ENCODE results near the gene KLHL3.

Gene KLHL3

DNA sequence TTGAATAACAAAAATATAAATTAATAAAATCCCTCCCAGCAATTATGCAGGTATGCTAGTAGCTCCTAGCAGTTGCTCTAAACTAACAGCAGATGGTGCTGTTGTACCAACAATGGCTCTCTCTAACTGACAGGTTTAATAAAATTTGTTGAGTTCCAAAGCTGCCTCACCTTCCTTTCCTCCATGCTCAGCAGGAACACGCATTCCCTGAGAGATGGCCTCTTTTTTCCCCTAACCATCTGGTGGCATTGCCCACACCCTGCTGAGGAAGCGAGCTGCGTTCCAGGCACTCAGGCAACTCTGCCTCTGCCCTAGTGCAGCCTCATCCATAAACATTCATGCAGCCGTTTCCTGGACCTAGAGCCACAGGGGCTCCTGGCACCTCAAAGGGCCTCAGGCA is 106.2 kb downstream of the KLHL3 start:
- no peaks in the 10 kb centered on the region for H3K36me3 ChIP-seq (ENCODE audit: control insufficient read depth, low read length)
- H3K9me2 ChIP-seq (replicated peaks; ENCODE audit: control insufficient read depth, low read length): no peaks in the 10 kb centered on the region
- H3K4me3 ChIP-seq (ENCODE audit: low read length): no peak overlapping the region
- no peak for TF ChIP-seq EZH2phosphoT487 (IDR thresholded peaks at IDR 0.05; ENCODE audit: borderline replicate concordance, low read length)
- TF ChIP-seq, protein P1, sequence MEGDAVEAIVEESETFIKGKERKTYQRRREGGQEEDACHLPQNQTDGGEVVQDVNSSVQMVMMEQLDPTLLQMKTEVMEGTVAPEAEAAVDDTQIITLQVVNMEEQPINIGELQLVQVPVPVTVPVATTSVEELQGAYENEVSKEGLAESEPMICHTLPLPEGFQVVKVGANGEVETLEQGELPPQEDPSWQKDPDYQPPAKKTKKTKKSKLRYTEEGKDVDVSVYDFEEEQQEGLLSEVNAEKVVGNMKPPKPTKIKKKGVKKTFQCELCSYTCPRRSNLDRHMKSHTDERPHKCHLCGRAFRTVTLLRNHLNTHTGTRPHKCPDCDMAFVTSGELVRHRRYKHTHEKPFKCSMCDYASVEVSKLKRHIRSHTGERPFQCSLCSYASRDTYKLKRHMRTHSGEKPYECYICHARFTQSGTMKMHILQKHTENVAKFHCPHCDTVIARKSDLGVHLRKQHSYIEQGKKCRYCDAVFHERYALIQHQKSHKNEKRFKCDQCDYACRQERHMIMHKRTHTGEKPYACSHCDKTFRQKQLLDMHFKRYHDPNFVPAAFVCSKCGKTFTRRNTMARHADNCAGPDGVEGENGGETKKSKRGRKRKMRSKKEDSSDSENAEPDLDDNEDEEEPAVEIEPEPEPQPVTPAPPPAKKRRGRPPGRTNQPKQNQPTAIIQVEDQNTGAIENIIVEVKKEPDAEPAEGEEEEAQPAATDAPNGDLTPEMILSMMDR (IDR thresholded peaks at IDR 0.05; ENCODE audit: low read depth, low read length, poor library complexity, severe bottlenecking): peak; percentile 83
- no peaks in the 10 kb centered on the region for H3K9me3 ChIP-seq (ENCODE audit: control insufficient read depth, insufficient read depth, low read length)
- H3K79me2 ChIP-seq (ENCODE audit: control insufficient read depth, low read length): no peaks in the 10 kb centered on the region
- H3F3A ChIP-seq (ENCODE audit: control insufficient read depth, insufficient read depth): no peaks in the 10 kb centered on the region
- H3K27ac ChIP-seq (ENCODE audit: low read depth, low read length): no peak overlapping the region
- no peaks in the 10 kb centered on the region for H3K4me1 ChIP-seq (ENCODE audit: control insufficient read depth, low read length)
- no peaks in the 10 kb centered on the region for H4K20me1 ChIP-seq (ENCODE audit: control insufficient read depth, insufficient read depth, low read depth, low read length)
- H3K27me3 ChIP-seq (ENCODE audit: control insufficient read depth, low read length): no peaks in the 10 kb centered on the region
- H3K4me2 ChIP-seq (ENCODE audit: low read length): no peak overlapping the region

DNA sequence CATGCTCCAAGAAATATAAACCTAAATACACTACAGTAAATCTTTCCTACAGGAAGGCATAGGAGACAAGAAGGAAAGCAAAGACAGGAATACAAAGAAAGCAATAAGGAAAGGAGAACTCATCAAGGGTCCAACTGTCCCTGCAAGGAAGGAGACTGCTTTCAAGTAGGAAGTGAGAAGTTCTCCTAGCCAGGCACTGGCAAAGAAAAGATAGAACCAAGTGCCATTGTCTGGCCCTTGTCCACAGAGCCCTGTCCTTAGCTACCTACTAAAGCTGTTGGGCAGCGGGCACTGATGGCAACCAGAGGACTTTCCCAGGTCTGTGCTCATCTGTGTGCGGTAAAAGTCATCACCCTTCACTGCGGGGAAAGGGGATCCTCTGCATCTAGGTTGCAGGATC is 108.2 kb downstream of the KLHL3 start:
- H3K27me3 ChIP-seq (ENCODE audit: control insufficient read depth, low read length): no peaks in the 10 kb centered on the region
- no peak overlapping the region for H3K4me2 ChIP-seq (ENCODE audit: low read length)
- TF ChIP-seq, protein P1 (IDR thresholded peaks at IDR 0.05; ENCODE audit: low read depth, low read length, poor library complexity, severe bottlenecking): no peak
- no peak for TF ChIP-seq EZH2phosphoT487 (IDR thresholded peaks at IDR 0.05; ENCODE audit: borderline replicate concordance, low read length)

DNA sequence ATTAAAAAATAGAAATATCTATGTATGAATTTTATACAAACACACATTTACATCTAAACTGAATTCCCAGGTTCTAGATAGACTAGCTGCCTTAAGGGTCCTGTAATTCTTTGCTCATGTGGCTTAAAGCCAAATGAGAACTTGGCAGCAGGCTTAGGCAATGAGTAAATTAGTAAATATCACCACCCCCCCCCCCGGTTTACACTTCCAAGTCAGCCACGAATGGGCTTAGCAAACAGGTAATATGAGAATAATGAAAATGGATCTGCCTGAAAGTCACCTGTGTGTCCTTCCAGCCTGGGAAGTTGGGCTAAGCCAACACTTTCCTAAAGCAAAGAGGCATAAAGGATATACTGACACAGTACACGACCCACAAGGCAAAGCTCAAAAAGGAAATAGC is 108.6 kb downstream of the KLHL3 start:
- H3K27me3 ChIP-seq (ENCODE audit: control insufficient read depth, low read length): no peaks in the 10 kb centered on the region
- H3K4me1 ChIP-seq (ENCODE audit: control insufficient read depth, low read length): peaks cover 5% of the 10 kb centered on the region; the same call in 1 of the 2 replicates
- no peak for TF ChIP-seq EZH2phosphoT487 (IDR thresholded peaks at IDR 0.05; ENCODE audit: borderline replicate concordance, low read length)
- TF ChIP-seq, protein P1 (IDR thresholded peaks at IDR 0.05; ENCODE audit: low read depth, low read length, poor library complexity, severe bottlenecking): no peak
- H3K9me2 ChIP-seq (replicated peaks; ENCODE audit: control insufficient read depth, low read length): no peaks in the 10 kb centered on the region
- no peaks in the 10 kb centered on the region for H3K79me2 ChIP-seq (ENCODE audit: control insufficient read depth, low read length)
- no peak overlapping the region for H3K4me2 ChIP-seq (ENCODE audit: low read length)
- no peaks in the 10 kb centered on the region for H4K20me1 ChIP-seq (ENCODE audit: control insufficient read depth, insufficient read depth, low read depth, low read length)
- no peak overlapping the region for H3K4me3 ChIP-seq (ENCODE audit: low read length)
- H3F3A ChIP-seq (ENCODE audit: control insufficient read depth, insufficient read depth): no peaks in the 10 kb centered on the region
- no peak overlapping the region for H3K27ac ChIP-seq (ENCODE audit: low read depth, low read length)
- H3K36me3 ChIP-seq (ENCODE audit: control insufficient read depth, low read length): no peaks in the 10 kb centered on the region
- no peaks in the 10 kb centered on the region for H3K9me3 ChIP-seq (ENCODE audit: control insufficient read depth, insufficient read depth, low read length)

More for the DNA sequence above, 108.2 kb downstream of the KLHL3 start:
- no peaks in the 10 kb centered on the region for H3K79me2 ChIP-seq (ENCODE audit: control insufficient read depth, low read length)
- H3K36me3 ChIP-seq (ENCODE audit: control insufficient read depth, low read length): no peaks in the 10 kb centered on the region
- no peaks in the 10 kb centered on the region for H3K9me2 ChIP-seq (replicated peaks; ENCODE audit: control insufficient read depth, low read length)
- no peaks in the 10 kb centered on the region for H3F3A ChIP-seq (ENCODE audit: control insufficient read depth, insufficient read depth)
- H3K4me1 ChIP-seq (ENCODE audit: control insufficient read depth, low read length): peaks cover 5% of the 10 kb centered on the region; the same call in 1 of the 2 replicates
- H4K20me1 ChIP-seq (ENCODE audit: control insufficient read depth, insufficient read depth, low read depth, low read length): no peaks in the 10 kb centered on the region
- no peaks in the 10 kb centered on the region for H3K9me3 ChIP-seq (ENCODE audit: control insufficient read depth, insufficient read depth, low read length)
- H3K4me3 ChIP-seq (ENCODE audit: low read length): no peak overlapping the region
- H3K27ac ChIP-seq (ENCODE audit: low read depth, low read length): no peak overlapping the region
